ENCODE results near the gene FAM13A. TPM values are rescaled to one million over a fixed set of nuclear protein-coding genes. Genes with fewer than 3 reads are reported as not detected.

The FAM13A gene
- total and polyA plus RNA-seq, 10 of the 15 experiments (the other 5 are each of a cell fraction or from before 2014, with no cell fraction given) = 0.05 to 1.8 (median 0.27) TPM; not detected in 1

DNA sequence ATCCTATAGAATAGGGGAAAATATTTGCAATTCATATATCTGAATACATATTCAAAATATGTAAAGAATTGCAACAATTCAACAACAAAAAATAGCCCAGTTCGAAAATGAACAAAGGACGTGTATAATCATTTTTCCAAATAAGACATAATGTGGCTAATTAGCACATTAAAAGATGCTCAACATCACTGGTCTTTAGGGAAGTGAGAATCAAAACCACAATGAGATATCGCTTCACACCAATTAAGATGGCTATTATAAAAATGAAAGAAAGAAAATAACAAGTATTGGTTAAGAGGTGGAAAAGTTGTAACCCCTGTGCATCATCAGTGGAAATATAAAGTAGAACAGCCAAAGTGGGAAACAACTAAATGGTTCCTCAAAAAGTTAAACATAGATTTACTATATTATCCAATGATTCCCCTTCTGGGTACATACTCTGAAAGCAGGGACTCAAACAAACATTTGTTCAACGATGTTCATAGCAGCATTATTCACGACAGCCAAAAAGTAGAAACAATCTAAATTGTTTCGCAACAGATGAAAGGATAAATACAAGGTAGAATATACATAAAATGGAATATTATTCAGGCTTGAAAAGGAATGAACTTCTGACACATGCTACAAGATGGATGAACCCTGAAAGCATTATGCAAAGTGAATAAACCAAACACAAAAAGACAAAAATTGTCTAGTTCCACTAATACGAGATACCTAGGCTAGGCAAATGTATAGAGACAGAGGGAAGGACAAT, 12.7 kb downstream of the FAM13A start (continued):
- TF ChIP-seq, protein P1, sequence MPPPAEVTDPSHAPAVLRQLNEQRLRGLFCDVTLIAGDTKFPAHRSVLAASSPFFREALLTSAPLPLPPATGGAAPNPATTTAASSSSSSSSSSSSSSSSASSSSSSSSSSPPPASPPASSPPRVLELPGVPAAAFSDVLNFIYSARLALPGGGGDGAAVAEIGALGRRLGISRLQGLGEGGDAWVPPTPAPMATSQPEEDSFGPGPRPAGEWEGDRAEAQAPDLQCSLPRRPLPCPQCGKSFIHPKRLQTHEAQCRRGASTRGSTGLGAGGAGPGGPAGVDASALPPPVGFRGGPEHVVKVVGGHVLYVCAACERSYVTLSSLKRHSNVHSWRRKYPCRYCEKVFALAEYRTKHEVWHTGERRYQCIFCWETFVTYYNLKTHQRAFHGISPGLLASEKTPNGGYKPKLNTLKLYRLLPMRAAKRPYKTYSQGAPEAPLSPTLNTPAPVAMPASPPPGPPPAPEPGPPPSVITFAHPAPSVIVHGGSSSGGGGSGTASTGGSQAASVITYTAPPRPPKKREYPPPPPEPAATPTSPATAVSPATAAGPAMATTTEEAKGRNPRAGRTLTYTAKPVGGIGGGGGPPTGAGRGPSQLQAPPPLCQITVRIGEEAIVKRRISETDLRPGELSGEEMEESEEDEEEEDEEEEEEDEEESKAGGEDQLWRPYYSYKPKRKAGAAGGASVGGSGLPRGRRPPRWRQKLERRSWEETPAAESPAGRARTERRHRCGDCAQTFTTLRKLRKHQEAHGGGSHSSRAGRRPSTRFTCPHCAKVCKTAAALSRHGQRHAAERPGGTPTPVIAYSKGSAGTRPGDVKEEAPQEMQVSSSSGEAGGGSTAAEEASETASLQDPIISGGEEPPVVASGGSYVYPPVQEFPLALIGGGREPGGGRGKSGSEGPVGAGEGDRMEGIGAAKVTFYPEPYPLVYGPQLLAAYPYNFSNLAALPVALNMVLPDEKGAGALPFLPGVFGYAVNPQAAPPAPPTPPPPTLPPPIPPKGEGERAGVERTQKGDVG (CRISPR knock-in tag; IDR thresholded peaks at IDR 0.05) = no peak
- TF ChIP-seq, protein P2, sequence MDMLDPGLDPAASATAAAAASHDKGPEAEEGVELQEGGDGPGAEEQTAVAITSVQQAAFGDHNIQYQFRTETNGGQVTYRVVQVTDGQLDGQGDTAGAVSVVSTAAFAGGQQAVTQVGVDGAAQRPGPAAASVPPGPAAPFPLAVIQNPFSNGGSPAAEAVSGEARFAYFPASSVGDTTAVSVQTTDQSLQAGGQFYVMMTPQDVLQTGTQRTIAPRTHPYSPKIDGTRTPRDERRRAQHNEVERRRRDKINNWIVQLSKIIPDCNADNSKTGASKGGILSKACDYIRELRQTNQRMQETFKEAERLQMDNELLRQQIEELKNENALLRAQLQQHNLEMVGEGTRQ (IDR thresholded peaks at IDR 0.05; ENCODE audit: borderline replicate concordance, low read depth, low read length) = no peak
- TF ChIP-seq ATF7 (IDR thresholded peaks at IDR 0.05; ENCODE audit: low read depth) (peak; percentile 41; the same call in 1 of the 2 replicates), CBX5 (IDR thresholded peaks at IDR 0.05; ENCODE audit: low read depth) (no peak), SIX5 (IDR thresholded peaks at IDR 0.05; ENCODE audit: low read depth, low read length, severe bottlenecking) (no peak), HDAC6 (IDR thresholded peaks at IDR 0.05; ENCODE audit: unreplicated experiment) (no peak), MYC (IDR thresholded peaks at IDR 0.05; ENCODE audit: insufficient read depth, insufficient read length, insufficient replicate concordance, low read length, severe bottlenecking) (no peak), YY1 (IDR thresholded peaks at IDR 0.05; ENCODE audit: low read depth, low read length) (no peak), TCF12 (IDR thresholded peaks at IDR 0.05; ENCODE audit: low read depth, low read length) (no peak), IKZF2 (IDR thresholded peaks at IDR 0.05) (peak; percentile 23 to 33; a peak in 2 of 4 replicates), FOXM1 (IDR thresholded peaks at IDR 0.05; ENCODE audit: low read depth, low read length) (no peak), ZBED1 (IDR thresholded peaks at IDR 0.05; ENCODE audit: borderline replicate concordance) (no peak), ZNF24 (IDR thresholded peaks at IDR 0.05) (peak; percentile 66; the same call in 1 of the 2 replicates), BCL11A (IDR thresholded peaks at IDR 0.05; ENCODE audit: low read depth, low read length) (peak; percentile 31; the same call in 1 of the 2 replicates), IKZF1 (conservative IDR thresholded peaks at IDR 0.05) (no peak), BMI1 (IDR thresholded peaks at IDR 0.05; ENCODE audit: borderline replicate concordance) (peak; percentile 54; the same call in 1 of the 2 replicates)
- TF ChIP-seq, protein P3, sequence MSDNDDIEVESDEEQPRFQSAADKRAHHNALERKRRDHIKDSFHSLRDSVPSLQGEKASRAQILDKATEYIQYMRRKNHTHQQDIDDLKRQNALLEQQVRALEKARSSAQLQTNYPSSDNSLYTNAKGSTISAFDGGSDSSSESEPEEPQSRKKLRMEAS (IDR thresholded peaks at IDR 0.05; ENCODE audit: low read depth, low read length) = no peak
- TF ChIP-seq, protein P4, sequence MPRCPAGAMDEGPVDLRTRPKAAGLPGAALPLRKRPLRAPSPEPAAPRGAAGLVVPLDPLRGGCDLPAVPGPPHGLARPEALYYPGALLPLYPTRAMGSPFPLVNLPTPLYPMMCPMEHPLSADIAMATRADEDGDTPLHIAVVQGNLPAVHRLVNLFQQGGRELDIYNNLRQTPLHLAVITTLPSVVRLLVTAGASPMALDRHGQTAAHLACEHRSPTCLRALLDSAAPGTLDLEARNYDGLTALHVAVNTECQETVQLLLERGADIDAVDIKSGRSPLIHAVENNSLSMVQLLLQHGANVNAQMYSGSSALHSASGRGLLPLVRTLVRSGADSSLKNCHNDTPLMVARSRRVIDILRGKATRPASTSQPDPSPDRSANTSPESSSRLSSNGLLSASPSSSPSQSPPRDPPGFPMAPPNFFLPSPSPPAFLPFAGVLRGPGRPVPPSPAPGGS (IDR thresholded peaks at IDR 0.05; ENCODE audit: borderline replicate concordance, insufficient read depth, low read depth, low read length, poor library complexity, severe bottlenecking) = no peak
- TF ChIP-seq, protein P5, sequence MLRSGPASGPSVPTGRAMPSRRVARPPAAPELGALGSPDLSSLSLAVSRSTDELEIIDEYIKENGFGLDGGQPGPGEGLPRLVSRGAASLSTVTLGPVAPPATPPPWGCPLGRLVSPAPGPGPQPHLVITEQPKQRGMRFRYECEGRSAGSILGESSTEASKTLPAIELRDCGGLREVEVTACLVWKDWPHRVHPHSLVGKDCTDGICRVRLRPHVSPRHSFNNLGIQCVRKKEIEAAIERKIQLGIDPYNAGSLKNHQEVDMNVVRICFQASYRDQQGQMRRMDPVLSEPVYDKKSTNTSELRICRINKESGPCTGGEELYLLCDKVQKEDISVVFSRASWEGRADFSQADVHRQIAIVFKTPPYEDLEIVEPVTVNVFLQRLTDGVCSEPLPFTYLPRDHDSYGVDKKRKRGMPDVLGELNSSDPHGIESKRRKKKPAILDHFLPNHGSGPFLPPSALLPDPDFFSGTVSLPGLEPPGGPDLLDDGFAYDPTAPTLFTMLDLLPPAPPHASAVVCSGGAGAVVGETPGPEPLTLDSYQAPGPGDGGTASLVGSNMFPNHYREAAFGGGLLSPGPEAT (IDR thresholded peaks at IDR 0.05; ENCODE audit: low read depth) = peak; percentile 40; the same call in 1 of the 2 replicates
- TF ChIP-seq, protein P6, sequence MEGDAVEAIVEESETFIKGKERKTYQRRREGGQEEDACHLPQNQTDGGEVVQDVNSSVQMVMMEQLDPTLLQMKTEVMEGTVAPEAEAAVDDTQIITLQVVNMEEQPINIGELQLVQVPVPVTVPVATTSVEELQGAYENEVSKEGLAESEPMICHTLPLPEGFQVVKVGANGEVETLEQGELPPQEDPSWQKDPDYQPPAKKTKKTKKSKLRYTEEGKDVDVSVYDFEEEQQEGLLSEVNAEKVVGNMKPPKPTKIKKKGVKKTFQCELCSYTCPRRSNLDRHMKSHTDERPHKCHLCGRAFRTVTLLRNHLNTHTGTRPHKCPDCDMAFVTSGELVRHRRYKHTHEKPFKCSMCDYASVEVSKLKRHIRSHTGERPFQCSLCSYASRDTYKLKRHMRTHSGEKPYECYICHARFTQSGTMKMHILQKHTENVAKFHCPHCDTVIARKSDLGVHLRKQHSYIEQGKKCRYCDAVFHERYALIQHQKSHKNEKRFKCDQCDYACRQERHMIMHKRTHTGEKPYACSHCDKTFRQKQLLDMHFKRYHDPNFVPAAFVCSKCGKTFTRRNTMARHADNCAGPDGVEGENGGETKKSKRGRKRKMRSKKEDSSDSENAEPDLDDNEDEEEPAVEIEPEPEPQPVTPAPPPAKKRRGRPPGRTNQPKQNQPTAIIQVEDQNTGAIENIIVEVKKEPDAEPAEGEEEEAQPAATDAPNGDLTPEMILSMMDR (IDR thresholded peaks at IDR 0.05 in 2 of 3, conservative IDR thresholded peaks at IDR 0.05 in 1 of 3; ENCODE audit: control insufficient read depth in 2 of 3, extremely low read depth in 1 of 3, insufficient read depth in 1 of 3, low read depth in 3 of 3, low read length in 3 of 3) = no peak

Measured in GM12878 (cell line).